Stimulated activated CD8-positive, alpha-beta memory T cell treated with anti-CD3 and anti-CD28 coated beads, Interleukin-12 subunit alpha, Interleukin-12 subunit beta, amount 100 ng/mL, for 4 hours (primary cell): Measurements from ENCODE around the gene TRIAP1.
A peak's percentile ranks its signal among the peaks of the same experiment; 100 is the strongest.
"Not testable (repeated sequence)": the region's sequence is repeated elsewhere in the genome, so short reads cannot be mapped to it uniquely, and the experiment has no call there.

Source experiments
- DNase-seq: peaks from one replicate; pipeline ENCODE4 v3.0.0-alpha.2; 2020; ENCODE audit warnings: low read depth

TRIAP1 gene

GRCh38 chr12:120445911-120446843 lies at the start of gene TRIAP1, which contains the start of gene GATC:
Gene TRIAP1 (minus strand): TSS chr12:120446384. CDS start chr12:120446372, 12 bp downstream.
Gene GATC (plus strand): TSS chr12:120446444. CDS start chr12:120446481, 37 bp downstream.
- peak; percentile 84 for DNase-seq

DNA sequence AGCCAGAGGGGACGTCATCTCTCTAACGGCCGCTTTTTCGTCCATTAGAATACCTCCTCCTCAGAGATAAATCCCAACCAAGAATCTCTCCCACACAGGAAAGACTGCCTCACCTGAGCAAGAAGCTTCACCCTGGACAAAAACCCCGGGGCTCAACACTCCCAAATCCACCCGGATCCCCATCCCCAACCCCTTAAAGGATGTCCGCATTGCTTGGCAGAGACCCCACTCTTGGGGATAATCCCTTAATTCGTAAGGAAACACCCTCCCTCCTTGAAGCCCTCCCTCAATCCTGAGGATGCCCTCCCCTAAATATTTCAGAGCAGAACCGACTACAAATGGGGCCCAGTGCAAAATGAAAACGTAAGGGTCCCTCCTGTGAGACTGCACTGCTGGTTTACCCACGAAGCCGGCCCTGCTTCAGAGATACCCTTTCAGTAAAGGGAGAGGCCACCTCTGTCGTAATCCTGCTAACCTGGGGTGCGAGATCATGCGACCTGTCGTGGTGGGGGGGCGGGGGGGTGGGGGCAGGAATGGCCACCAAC lies 49.1 kb upstream of the TRIAP1 start:
- no peak for DNase-seq

GRCh38 chr12:120490833-120491512 lies 44.8 kb upstream of the TRIAP1 start:
- DNase-seq = no peak

DNA sequence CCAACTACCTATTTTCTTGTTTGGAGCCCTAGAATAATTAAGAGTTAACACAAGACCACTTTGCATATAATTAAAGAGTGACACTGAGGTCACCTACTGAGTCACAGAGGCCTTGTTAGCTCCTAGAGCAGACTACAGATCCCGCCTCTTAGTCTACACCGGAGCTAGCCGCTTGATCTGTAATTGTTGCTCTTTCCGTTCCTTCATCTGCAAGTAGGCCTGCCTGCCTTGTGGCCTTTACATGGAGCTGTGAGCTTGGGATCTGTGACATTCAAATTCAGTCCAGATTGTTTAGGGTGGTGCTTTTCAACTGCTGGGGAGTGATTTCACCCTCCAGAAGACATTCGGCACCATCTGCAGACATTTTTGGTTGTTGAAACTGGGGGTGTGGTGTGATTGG lies 44.1 kb upstream of the TRIAP1 start:
- no peak for DNase-seq

- DNase-seq = no peak
Observed at GRCh38 chr12:120489018-120489417, 42.8 kb upstream of the TRIAP1 start.

- no peak for DNase-seq
Observed at GRCh38 chr12:120488057-120488640, 42.0 kb upstream of the TRIAP1 start.

GRCh38 chr12:120487552-120487951 lies 41.4 kb upstream of the TRIAP1 start:
- not testable (repeated sequence) for DNase-seq

DNA sequence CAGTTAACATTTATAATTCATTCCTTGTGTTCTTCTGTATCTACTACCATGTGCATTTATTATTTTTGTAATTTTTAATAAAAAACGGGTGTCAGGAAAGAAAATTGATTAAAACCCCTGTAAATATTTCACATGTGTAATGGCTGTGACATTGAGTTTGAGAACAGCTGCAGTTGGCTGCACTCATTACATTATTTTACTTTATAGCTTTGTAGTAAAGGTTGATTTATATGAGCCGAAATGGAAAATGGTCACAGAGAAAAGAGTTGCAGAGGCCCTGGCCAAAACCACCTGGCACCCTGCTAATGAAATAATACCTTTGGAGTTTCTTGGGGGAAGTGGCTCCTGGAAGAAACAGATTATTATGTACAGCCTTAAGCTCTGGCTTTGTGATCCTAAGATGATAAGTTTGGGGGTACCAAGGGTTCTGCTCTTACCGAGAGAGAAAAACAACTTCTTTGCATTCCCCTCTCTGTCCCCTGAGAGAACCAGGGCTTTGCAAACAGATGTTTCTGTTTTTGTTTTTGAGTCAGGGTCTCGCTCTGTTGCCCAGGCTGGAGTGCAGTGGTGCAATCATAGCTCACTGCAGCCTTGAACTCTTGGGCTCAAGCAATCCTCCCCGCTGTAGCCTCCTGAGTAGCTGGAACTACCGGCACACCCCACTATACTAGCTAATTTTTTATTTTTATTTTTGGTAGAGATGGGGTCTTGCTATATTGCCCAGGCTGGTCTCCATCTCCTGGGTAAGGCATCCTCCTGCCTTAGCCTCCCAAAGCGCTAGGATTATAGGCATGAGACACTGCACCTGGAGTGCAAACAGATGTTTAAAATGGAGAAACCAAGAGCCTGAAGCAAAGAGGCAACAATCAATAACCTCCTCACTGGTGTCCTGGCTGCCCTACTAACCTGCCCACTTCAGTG lies 40.0 kb upstream of the TRIAP1 start:
- DNase-seq = no peak

DNA sequence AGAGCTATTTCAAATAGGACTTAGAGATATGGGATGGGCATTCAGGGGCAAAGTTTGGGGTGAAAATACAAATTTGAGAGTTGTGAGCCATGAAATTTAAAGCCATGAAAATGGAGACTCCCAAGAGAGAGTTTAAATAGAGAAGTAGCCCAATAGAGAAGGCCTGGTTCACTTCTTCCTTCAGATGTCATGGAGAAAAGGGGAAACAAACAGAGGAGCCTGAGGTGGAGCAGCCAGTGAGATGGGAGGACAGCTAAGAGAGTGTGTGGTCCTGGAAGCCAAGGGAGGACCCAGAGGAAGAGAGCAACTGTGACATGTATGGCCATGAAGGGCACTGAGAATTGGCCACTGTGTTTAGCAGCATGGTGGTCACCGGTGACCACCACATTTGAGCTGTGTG lies 37.4 kb upstream of the TRIAP1 start:
- DNase-seq = no peak

DNA sequence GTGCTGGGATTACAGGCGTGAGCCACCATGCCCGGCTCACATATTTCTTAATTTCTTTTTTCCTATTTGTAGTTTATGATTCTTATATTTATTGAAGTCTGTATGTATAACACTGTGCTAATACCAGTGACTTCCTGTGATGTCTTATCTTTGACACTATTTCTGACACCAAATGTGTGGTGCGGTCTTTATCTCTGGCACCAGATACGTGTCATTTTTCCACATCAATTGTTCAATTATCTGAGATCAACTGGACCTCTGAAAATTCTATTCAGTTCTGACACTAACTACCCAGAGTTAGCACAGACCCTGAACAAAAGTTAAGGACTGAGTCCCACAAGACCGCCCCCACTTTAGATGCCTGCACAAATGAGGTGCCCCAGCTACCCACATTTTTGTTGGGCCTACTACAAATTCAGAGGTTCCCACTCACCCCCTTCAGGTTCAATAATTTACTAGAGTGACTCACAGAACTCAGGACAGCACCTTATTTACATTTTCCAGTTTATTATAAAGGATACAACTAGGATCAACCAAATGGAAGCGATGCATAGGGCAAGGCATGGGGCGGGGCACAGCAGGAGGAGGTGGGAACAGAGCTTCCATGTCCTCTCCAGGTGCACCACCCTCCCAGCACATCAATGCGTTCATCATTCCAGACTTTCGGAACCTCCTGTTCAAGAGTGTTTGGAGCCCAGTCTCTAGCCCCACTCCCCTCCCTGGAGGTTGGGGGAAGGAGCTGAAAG lies 35.0 kb upstream of the TRIAP1 start:
- DNase-seq = no peak

DNA sequence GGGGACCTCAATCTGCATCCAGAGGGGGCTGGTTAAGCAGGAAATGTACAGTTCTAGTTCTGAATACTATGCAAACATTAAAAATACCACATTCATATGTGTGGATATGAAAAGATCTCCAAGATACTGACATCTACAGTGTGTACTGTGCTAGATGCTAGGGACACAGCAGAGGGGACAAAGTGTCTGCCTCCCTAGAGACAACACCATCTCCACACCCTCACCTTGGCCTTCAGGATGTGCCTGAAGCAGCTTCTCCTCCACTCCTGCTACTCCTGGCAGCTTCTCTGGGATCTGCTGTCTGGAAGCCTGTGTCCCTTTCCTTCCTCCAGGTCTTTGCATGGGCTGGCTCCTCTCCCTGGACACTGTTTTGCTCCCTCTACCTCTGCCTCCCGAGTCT lies 34.0 kb upstream of the TRIAP1 start:
- DNase-seq = no peak

DNA sequence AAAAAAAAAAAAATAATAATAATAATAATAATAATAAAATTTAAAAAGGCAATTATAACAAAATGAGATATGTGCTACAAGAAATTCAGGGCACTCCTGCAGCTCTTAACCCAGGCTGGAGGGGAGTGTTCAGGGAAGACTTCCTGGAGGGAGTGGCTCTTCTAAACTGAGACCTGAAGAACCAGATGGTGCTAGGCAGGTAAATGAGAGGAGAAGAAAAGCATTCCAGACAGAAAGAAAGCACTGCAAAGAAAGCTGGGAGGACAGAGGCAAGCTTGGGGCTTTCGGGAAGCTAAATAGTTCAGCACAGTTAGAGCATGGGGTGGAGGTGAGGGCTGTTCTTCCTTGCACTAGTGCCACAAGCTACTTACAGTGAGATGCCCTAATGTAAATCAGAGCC lies 33.3 kb upstream of the TRIAP1 start:
- DNase-seq = no peak

- DNase-seq = no peak
Observed at GRCh38 chr12:120475643-120476042, 29.5 kb upstream of the TRIAP1 start.

DNA sequence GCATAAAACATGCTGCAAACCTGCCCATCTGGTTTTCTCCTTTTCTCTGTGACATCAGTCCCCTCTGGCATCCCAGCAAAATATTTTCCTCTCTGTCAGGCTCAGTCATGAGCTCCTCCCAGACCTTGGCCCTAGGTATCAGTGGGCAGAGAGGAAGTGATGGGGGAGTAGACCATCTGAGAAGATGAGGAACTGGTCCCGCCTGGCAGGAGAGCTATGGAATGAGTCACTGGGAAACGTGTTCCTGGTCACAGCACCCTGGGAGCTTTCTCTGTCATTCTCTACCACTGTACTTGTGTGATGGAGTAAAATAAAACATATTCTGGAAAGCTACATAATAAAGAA lies 28.4 kb upstream of the TRIAP1 start:
- DNase-seq = no peak

DNA sequence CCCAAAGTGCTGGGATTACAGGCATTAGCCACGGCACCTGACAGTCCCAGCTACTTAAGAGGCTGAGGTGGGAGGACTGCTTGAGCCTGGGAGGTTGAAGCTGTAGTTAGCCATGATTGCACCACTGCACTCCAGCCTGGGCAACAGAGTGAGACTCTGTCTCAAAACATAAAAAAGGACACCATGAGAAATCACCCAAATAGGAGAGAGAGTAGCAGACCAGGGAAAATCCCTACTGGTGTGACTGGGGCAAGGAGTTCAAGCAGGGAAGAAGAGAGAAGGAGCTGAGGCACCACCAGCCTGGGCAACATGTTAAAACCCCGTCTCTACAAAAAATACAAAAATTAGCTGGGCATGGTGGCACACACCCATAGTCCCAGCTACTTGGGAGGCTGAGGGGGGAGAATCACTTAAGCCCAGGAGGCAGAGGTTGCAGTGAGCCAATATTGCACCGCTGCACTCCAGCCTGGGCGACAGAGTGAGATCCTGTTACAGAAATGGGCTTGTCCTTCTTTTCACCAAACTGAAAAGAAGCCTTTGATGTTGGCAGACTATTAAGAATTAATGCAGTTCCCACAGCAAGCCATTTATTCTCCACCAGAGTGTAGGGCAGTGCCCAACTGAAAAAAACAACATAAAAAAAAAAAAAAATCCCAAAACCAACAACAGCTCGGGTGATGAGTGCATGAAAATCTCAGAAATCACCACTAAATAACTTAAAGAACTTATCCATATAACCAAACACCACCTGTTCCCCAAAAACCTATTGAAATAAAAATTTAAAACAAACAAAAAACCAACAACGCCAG lies 27.8 kb upstream of the TRIAP1 start:
- DNase-seq = no peak

- DNase-seq = no peak
Observed at GRCh38 chr12:120472521-120472920, 26.3 kb upstream of the TRIAP1 start.

DNA sequence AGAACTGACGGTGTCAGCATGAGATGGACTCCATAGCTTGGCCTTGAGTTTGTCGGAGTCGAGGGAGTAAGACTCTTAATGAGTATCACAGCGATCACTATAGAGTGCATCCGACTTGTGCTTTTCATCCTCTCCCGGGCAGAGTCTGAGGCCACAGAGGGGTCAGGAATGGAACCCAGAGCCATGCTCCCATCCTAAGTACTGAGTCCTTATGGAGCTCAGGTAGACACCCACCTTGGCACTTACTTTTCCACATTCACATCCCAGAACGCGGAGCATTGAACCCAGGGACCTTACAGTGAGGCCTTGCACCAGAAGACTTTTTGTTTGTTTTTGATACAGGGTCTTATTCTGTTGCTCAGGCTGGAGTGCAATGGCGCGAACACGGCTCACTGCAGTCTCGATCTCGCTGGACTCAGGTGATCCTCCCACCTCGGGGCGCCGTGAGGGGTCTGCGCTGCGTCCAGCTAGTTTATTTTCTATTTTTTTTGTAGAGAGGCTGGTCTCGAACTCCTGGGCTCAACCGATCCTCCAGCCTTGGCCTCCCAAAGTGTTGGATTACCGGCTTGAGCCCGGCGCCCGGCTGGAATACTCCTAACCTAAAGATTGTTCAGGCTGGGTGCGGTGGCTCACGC lies 24.1 kb upstream of the TRIAP1 start:
- no peak for DNase-seq

DNA sequence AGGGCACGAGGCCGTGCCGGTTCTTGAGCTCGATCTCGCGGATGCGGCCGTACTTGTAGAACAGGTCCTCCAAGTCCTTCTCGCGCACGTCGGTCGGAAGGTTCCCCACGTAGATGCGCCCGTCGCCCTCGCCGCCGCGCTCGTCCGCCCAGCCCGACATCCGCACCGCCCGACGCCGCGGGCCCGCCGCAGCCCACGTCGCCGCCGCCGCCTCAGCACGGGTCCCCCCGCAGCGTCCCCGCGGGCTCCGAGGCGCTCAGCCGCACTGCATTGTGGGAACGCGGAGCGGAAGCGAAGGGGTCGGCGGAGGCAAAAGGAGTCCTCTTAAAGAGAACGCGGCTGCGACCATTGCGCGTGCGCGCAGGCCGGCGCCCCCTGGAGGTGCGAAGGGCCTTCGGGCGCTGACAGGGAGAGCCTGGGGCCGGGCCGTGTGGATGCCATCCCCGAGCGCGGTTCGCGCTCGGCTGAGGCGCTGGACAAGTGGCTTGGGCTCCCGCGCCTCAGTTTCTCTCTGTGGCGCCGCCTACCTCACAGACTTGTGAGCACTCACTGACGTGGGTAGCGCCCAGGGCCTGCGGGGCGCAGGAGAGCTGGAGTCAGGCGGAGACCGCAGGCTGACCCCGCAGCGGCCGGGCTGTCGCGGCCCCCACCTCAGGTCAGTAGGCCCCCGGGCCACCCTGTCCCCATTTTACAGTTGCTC lies 23.4 kb upstream of the TRIAP1 start, which contains the start of gene SRSF9:
TSS of gene SRSF9 (minus strand) at position 299 of the 700 bp plus-strand sequence. CDS start at position 160, 139 bp downstream.
- DNase-seq = peak; percentile 96
